ENCODE results near the gene HLTF.
"Not testable (repeated sequence)": the region's sequence is repeated elsewhere in the genome, so short reads cannot be mapped to it uniquely, and the experiment has no call there.

DNA sequence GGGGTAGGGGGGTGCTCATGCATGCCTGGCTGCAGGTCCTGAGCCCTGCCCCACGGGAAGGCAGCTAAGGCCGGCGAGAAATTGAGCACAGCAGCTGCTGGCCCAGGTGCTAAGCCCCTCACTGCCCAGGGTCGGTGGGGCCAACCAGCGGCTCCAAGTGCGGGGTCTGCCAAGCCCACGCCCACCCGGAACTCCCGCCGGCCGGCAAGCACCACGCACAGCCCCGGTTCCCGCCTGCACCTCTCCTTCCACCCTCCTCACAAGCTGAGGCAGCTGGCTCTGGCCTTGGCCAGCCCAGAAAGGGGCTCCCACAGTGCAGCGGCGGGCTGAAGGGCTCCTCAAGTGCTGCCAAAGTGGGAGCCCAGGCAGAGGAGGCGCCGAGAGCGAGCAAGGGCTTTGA lies 11.7 kb upstream of the HLTF start:
- TF ChIP-seq, protein P1, sequence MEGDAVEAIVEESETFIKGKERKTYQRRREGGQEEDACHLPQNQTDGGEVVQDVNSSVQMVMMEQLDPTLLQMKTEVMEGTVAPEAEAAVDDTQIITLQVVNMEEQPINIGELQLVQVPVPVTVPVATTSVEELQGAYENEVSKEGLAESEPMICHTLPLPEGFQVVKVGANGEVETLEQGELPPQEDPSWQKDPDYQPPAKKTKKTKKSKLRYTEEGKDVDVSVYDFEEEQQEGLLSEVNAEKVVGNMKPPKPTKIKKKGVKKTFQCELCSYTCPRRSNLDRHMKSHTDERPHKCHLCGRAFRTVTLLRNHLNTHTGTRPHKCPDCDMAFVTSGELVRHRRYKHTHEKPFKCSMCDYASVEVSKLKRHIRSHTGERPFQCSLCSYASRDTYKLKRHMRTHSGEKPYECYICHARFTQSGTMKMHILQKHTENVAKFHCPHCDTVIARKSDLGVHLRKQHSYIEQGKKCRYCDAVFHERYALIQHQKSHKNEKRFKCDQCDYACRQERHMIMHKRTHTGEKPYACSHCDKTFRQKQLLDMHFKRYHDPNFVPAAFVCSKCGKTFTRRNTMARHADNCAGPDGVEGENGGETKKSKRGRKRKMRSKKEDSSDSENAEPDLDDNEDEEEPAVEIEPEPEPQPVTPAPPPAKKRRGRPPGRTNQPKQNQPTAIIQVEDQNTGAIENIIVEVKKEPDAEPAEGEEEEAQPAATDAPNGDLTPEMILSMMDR (IDR thresholded peaks at IDR 0.05), result not testable (repeated sequence)
- TF ChIP-seq POLR2A (IDR thresholded peaks at IDR 0.05), result not testable (repeated sequence)
